ENCODE measurements around the gene RBSN. TPM values are rescaled to one million over a fixed set of nuclear protein-coding genes. Genes with fewer than 3 reads are reported as not detected.

RBSN gene
- total RNA-seq, 1 donor from 2014 or later: 17.3 TPM

DNA sequence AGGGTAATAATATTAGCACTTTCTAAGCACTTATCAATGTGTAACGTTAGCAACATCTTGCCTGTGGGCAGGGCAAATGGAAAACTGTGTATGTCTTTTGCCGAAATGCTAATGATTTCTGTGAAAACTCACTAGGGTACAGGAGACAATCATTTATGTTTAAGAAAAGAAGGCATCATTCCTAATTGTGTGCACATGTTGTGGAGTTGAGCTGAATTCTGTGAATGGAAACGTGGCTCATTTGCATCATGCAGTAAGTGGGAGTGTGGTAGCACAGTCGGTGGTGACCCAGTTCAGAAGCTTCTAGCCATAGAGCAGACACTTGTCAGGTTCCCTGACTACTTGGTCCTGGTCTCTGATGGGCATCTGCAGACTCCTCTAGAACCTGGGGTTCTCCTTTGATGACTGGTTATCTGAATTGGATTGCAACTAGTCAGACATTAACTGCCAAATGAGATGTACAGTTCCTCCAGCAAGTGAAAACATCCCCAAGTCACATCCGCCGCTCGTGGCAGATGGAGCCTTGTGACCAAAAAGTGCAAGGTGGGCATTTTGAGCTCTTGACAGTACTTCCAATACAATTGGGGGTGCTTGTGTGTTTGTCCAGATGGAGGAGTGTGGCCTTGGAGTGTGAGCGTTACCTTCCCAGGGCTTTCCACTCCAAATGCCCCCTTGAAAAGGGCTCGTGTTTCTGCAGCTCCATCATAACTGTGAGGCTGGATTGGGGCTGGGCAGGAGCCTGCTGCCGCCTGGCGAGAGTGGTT is 55.4 kb downstream of the RBSN start:
- intact Hi-C loops (cut with micrococcal nuclease): no loop called here
- DNase-seq: no peak
- no peak overlapping the region for H3K27ac ChIP-seq (replicated peaks)
- no peak overlapping the region for H3K4me3 ChIP-seq
- peaks cover 100% of the 10 kb centered on the region for H3K36me3 ChIP-seq
- H3K4me1 ChIP-seq: peaks cover 74% of the 10 kb centered on the region
- no peaks in the 10 kb centered on the region for H3K27me3 ChIP-seq (ENCODE audit: low read depth)
- TF ChIP-seq CTCF (IDR thresholded peaks at IDR 0.05; ENCODE audit: borderline replicate concordance): no peak
- H3K9me3 ChIP-seq (replicated peaks): no peaks in the 10 kb centered on the region

DNA sequence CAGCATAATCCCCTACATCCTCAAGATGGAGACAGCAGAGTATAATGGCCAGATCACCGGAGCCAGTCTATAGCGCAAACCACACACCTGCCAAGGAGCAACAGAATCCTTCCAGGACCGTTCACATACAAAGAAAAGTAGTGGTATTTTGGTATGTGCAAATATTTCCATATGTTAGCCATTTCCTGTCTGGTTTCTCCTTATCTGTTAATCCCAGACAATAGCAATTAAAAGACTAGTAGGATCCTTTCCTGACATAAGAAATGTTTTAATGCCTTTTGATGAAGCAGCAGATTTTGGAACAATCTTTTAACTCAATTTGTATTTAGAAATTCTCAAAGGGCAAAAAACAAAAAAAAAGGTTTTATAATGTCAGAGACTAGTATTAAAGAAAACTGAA is 56.0 kb downstream of the RBSN start:
- TF ChIP-seq CTCF (IDR thresholded peaks at IDR 0.05; ENCODE audit: borderline replicate concordance): no peak
- intact Hi-C loops (cut with micrococcal nuclease): no loop called here
- H3K27me3 ChIP-seq (ENCODE audit: low read depth): no peaks in the 10 kb centered on the region

GRCh38 chr3:15041950-15042349 is 57.0 kb downstream of the RBSN start:
- peaks cover 64% of the 10 kb centered on the region for H3K4me1 ChIP-seq
- no peak overlapping the region for H3K4me3 ChIP-seq
- intact Hi-C loops (cut with micrococcal nuclease): no loop called here
- no peak for DNase-seq
- TF ChIP-seq CTCF (IDR thresholded peaks at IDR 0.05; ENCODE audit: borderline replicate concordance): no peak
- no peaks in the 10 kb centered on the region for H3K27me3 ChIP-seq (ENCODE audit: low read depth)
- no peak overlapping the region for H3K27ac ChIP-seq (replicated peaks)
- peaks cover 99% of the 10 kb centered on the region for H3K36me3 ChIP-seq
- H3K9me3 ChIP-seq (replicated peaks): no peaks in the 10 kb centered on the region

More for the DNA sequence above, 56.0 kb downstream of the RBSN start:
- Histone ChIP-seq H3K36me3 (peaks cover 100% of the 10 kb centered on the region), H3K27ac (replicated peaks) (no peak overlapping the region), H3K4me1 (peaks cover 74% of the 10 kb centered on the region), H3K4me3 (no peak overlapping the region), H3K9me3 (replicated peaks) (no peaks in the 10 kb centered on the region)
- DNase-seq: no peak

DNA sequence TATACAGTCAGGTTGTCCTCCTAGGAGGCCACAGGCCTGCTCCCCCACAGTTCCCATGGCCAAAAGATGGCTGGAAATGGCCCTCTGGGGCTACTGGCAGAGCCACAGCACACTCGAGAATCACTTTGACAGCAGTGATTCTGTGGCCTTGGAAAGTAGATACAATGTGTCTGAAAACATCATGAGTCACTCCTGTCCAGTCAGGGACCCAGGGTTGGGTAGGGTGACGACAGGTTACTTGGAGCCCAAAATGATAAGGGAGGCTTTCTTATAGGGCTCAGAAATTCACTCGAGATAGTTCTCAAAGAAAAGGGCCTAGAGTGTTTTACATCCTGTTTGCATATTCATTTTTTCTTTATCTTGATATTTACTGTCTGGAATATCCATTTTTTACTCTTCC is 58.1 kb downstream of the RBSN start:
- TF ChIP-seq CTCF (IDR thresholded peaks at IDR 0.05; ENCODE audit: borderline replicate concordance): no peak
- no peak for DNase-seq
- peaks cover 53% of the 10 kb centered on the region for H3K4me1 ChIP-seq
- peak overlapping the region; percentile 45 for H3K27ac ChIP-seq (replicated peaks)
- intact Hi-C loops (cut with micrococcal nuclease): no loop called here
- no peaks in the 10 kb centered on the region for H3K9me3 ChIP-seq (replicated peaks)
- no peaks in the 10 kb centered on the region for H3K27me3 ChIP-seq (ENCODE audit: low read depth)
- H3K4me3 ChIP-seq: no peak overlapping the region
- peaks cover 99% of the 10 kb centered on the region for H3K36me3 ChIP-seq

GRCh38 chr3:15038306-15038705 is 60.6 kb downstream of the RBSN start:
- Histone ChIP-seq H3K27me3 (ENCODE audit: low read depth) (no peaks in the 10 kb centered on the region), H3K9me3 (replicated peaks) (no peaks in the 10 kb centered on the region), H3K36me3 (peaks cover 99% of the 10 kb centered on the region), H3K27ac (replicated peaks) (no peak overlapping the region), H3K4me3 (no peak overlapping the region), H3K4me1 (peaks cover 44% of the 10 kb centered on the region)
- intact Hi-C loops (cut with micrococcal nuclease): no loop called here
- DNase-seq: no peak
- TF ChIP-seq CTCF (IDR thresholded peaks at IDR 0.05; ENCODE audit: borderline replicate concordance): no peak

Data from left ventricle myocardium inferior (tissue), 1 donor.